NCI-H1694 treated with DMSO at 0.1 percent for 48 hours (cell line): ENCODE results near the gene CPA1.

Source experiments
- DNase-seq: peaks from one replicate; lab custom pipeline; 2025; lab: John Stamatoyannopoulos, UW

Gene CPA1

GRCh38 chr7:130356121-130356875 lies 24.0 kb upstream of the CPA1 start:
- DNase-seq = no peak

- no peak for DNase-seq
These were observed 23.2 kb upstream of the CPA1 start for GRCh38 chr7:130356876-130357611.

GRCh38 chr7:130358471-130358870 lies 21.8 kb upstream of the CPA1 start:
- DNase-seq = no peak

DNA sequence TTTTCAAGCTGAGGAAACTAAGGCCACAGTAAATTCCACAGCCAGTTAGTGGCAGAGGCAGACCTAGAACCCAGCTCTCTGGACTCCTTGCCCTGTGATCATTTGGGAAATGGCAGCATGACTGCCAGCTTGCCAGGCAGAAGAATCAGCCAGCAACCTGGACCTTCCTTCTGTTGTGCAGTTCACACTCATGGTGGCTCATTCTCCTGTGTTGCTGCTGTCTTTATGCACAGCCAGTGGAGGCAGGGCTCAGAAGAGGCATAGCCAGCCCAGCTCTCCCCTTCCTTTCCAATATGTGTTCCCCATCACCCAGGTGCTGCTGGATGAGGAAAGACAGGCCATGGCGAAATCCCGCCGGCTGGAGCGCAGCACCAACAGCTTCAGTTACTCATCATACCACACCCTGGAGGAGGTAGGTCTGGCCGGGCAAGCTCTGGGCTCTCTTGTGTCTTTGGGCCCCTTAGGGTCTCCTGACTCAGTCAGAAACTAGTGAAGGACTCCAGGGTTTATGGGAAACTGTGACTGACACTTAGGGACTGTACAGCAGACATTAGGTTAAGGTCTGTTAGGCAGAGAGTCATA lies 20.9 kb upstream of the CPA1 start:
- DNase-seq = no peak

GRCh38 chr7:130360518-130360917 lies 19.8 kb upstream of the CPA1 start:
- no peak for DNase-seq

GRCh38 chr7:130361681-130362080 lies 18.6 kb upstream of the CPA1 start:
- DNase-seq = no peak

GRCh38 chr7:130362251-130362816 lies 18.0 kb upstream of the CPA1 start:
- no peak for DNase-seq

DNA sequence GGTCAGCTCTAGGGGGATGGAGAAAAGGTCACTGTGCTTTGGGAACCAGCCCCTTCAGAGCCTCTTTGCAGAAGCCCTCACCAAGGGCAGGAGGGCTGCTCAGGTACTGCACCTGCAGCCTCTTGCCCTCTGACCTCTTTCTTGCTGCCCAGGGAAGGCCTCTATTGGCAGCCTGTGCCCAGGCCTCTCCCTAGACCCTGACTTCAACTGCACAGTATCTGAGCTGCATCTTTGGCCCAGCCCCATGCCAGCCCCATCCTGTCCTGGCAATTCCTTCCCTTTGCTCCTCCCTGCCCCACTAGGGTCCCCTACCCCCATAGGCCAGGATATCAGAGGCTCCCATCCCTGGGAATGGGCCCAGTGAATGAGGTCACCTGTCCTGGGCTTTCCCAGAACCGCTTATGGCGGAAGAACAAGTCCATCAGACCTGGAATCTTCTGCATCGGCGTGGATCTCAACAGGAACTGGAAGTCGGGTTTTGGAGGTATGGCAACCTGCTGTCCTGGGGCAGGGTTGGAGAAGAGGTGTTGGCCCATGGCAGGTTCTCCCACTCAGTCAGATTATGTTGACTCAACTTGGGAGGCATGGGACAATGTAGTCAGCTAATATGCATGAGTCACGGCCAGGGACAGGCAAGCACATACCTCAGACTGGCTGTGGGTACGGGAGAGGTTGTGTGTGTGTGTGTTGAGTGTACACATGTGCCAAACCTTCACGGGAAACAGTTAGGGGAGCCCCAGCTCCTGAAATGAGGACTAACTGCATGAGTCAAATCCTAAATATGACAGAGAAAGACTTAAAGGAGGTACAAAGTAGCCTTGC lies 17.1 kb upstream of the CPA1 start:
- DNase-seq = no peak

DNA sequence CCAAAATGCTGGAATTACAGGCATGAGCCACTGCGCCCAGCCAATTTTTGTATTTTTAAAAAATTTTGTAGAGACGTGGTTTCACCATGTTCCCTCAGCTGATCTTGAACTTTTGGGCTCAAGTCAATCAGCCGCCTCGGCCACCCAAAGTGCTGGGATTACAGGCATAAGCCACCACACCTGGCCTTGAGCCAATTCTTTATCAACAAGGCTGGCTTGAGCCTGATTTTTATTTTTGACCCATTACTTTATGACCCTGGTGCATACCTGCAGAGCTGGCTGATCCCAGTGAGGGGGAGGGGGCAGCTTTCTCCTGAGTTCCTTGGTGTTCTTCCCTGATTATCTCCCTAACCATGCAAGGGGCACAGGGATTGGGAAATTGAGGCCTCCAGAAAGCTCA lies 15.8 kb upstream of the CPA1 start:
- DNase-seq = no peak

GRCh38 chr7:130365088-130365487 lies 15.2 kb upstream of the CPA1 start:
- no peak for DNase-seq

- DNase-seq = peak; percentile 99
These were observed 14.5 kb upstream of the CPA1 start for GRCh38 chr7:130365511-130366441.

DNA sequence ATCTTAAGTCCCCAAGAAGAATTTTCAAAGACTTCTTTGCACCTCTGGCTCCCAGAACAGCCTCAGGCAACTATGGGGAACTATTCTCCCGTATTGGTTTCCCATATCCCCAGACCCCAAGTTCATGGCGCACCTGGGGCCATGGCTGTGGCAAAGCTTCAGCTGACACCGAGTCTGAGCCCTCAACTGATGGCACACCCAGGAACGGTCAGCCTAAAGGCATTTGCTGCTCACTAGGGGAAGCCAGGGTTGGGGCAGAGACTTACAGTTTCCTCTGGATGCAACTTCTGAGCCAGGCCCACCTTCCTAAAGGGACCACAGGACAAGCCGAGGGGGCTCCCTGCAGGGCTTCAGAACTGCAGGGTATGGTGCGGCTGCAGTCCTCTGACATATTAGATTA lies 13.7 kb upstream of the CPA1 start:
- DNase-seq = no peak

DNA sequence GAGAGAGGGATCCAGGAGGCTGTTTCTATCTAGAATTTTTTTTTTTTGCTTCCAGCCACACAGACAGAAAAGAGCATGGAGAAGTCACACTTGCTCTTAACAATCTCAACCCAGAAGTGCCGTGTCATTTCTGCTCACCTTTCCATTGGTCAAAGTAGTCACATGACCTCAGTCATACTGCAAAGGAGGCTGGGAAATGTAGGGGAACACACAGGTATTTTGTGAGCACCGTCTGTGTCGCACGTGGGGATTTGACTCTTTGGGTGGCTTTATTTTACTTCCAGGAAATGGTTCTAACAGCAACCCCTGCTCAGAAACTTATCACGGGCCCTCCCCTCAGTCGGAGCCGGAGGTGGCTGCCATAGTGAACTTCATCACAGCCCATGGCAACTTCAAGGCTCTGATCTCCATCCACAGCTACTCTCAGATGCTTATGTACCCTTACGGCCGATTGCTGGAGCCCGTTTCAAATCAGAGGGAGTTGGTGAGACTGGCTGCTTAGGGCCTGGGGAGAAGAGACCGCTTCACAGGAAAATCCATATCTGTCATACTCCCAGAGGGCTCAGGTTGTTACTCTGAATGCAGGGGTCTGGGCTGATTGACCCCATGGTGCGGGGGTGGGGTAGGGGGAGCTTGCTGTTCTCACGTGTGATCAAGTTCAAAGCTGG lies 13.1 kb upstream of the CPA1 start:
- DNase-seq = no peak

GRCh38 chr7:130367836-130368746 lies 12.2 kb upstream of the CPA1 start:
- no peak for DNase-seq

GRCh38 chr7:130369110-130369711 lies 11.1 kb upstream of the CPA1 start:
- DNase-seq = no peak

GRCh38 chr7:130369831-130370550 lies 10.3 kb upstream of the CPA1 start:
- DNase-seq = no peak

- no peak for DNase-seq
These were observed 9.2 kb upstream of the CPA1 start for GRCh38 chr7:130371046-130371445.
